DLD1 (cell line): ENCODE measurements around the gene SLC6A20.

Source experiments
- in situ Hi-C: cut with HindIII; loops from 2 replicates; pipeline ENCODE4 v1.10.0; 2017; ENCODE audit warnings: low sequenced_read_pairs

SLC6A20 gene

DNA sequence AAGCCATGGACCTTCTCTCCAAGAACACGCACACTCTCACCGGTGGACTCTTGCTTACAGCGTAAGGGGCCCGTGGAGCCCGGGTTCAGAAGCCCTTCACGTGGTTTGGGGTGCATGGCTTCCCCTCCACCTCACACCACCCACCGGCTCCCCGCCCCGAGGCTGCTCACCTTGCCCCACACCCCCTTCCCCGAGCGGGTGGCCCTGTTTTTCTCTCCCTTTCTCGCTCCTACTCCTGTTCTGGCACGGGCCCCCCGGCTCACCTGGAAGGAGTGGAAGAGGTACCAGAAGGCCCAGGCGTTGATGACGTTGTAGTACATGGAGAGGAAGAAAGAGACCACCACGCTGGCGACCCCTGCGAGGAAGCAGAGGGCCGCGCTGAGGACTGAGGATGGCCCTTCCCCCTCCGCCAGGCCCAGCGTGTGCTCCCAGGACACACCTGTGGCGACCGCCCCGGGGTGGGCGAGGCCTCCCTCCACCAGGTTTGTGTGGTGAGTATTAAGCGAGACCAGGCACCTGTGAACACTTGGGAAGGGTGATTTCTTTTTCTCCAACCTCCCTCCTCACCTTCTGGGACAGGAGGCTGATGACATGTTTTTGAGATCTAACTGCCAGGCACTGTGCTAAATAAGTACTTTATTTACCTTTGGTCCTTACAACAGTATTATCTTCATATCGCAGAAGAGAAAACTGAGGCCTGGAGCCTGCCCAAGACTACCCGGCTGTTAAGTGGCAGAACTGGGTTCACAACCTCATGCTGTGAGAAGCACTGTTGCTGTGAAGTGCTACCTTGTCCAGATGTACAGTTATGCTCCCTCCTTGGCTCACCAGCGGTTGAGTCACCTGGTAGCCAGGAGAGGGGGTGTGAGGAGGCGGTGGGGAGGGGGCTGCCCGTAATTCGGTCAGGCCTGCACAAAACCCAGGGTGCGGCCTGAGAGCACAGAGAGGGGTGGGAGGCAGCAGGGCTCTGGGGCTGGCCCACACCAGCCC lies 16.3 kb downstream of the SLC6A20 start:
- in situ Hi-C loops: loop anchor here (10.0 kb wide), 1 partner anchor 45 kb away; no protein-coding TSS in a partner anchor

DNA sequence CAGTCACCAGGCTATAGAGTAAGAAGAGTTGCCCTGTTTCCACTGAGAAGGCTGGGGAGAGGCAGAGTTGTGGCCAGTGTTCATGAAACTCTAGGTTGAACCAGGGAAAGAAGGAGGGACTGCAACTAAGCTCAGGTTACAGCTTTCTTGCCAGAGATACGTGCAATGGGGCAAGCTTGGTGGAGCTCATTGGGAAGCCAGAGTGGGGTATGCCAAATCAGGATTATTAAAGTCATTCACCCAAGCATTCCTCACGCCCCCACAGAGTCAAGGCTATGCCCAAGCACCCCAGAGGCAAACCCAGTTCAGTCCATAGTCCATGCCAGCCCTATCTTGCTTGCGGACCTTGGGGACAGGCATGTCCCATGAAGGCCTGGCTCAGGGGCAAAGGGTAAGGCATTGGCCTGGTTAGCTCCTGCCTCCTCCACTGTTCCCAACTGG lies 17.6 kb downstream of the SLC6A20 start:
- in situ Hi-C loops: loop anchor here (10.0 kb wide), 1 partner anchor 46 kb away; no protein-coding TSS in a partner anchor

DNA sequence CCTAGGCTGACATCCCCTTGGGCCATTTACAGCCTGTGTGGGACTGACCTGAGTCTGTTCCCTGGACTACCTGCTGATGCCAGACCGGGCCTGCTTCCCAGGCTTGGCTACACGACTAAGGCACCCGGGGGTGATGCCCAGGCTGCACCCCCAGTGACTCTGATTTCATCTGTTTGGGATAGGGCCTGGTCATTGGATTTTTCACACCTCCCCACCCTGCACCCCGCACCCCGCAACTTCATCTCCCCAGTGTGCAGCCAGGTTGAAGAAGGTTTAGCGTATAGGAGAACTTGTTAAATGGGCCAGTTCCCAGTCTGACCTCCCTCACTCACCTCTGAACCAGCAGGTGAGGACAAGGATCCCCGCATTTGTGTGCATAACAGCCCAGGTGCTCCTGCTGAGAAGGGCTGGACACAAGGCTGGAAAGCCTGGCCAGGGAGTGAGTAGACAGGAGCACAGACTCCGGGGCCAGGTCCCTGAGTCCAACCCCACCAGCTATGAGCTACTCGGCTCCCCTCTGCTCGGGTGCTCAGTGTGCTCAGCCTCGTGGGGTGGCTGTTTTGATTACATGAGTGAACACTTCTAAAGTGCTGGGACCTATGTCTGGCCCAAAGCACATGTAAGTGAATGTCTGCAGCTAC lies 18.5 kb downstream of the SLC6A20 start:
- in situ Hi-C loops: loop anchor here (10.0 kb wide), 1 partner anchor 47 kb away; no protein-coding TSS in a partner anchor

DNA sequence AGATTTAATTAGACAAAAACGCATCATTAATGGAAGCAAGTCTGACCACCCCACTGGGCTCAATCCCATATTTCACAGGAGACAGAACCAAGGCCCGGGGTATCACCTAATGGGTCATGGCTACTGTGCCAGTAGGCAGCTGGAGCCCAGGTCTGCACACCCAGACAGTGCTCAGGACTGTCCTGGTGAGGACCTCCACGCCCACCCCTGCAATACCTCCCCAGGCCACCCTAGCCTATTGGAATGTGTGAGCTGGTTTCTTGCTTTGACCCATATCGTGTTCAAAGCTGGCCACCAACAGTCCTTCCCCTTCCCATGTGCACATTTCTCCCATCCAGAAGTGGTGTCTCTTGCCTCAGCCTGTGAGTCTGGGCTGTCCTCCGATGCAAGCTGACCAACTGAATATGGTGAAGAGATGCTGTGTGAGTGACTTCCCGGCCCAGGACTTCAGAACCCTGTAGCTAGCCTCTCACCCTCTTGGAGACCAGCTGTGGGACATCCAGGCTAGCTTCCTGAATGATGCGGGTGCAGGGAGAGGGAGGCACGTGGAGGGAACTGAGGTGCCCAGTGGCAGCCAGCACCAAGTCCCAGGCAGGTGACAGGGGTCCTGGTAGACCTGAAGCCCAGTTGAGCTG lies 19.1 kb downstream of the SLC6A20 start:
- in situ Hi-C loops: loop anchor here (10.0 kb wide), 1 partner anchor 48 kb away; no protein-coding TSS in a partner anchor

DNA sequence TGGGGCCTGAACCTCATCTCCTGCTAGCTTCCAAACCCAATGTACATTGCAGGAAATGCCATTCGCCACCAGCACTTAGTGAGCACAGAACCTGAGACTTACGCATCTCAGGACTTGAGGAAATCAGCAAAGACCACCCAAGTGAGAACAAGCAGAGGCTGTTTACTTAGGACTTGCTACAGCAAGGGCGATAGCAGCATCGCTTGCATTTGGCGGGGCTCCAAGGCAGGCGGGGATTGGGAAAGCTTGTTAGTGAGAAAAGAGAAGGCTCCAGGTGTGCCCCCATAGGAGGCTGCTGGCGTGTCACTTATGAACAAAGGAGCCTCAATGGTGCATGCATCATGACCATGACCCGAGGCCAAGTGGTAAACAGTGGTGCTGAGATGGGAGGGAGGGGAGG lies 19.7 kb downstream of the SLC6A20 start:
- in situ Hi-C loops: loop anchor here (10.0 kb wide), 1 partner anchor 48 kb away; no protein-coding TSS in a partner anchor

DNA sequence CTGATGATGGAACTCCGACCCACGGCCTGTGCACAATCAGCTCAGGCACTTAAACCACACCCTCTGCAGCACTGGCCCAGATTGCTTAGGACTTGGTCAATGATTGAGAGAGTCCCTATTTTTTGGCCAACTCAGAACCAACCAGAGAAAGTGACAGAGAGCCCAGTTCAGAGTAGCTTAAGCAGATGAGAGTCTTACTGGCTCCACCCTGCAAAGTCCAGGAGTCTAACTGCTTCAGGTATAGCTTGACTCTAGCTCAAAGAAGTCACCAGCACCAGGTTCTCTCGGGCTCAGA lies 20.1 kb downstream of the SLC6A20 start:
- in situ Hi-C loops: loop anchor here (10.0 kb wide), 1 partner anchor 49 kb away; no protein-coding TSS in a partner anchor

DNA sequence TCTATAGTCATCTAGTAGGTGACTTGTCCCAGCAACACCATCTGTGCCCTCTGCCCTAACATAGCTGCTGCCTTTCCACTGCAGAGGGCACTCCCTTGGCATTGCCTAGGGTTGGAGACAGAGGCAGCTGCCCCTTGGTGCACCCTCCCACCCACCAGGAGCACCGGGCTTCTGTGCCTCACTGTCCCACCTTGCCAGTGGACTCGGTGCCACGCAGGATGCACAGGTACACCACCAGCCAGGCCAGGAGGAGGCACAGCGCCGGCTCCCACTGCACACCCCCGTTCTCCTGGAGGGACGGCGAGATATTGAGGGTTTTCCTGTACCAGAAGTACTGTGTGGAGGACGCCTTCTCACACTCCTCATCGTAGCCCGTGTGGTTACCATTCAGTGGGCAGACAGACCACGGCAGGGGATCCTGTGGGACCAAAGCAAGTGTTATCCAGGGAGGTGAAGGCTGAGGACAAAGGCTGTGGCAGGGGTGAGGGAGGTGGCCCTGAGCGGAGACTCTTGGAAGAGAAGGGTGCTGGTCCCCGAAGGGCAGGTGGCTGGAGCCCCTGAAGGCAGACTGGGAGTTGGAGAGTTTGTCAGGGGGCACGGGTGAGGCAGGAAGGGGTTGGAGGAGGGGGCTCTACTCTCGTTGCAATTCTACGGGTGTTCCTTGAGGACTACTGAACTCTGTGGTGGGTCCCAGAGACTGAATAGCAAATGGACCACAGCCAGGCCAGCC lies 20.6 kb downstream of the SLC6A20 start:
- in situ Hi-C loops: loop anchor here (10.0 kb wide), 1 partner anchor 49 kb away; no protein-coding TSS in a partner anchor

DNA sequence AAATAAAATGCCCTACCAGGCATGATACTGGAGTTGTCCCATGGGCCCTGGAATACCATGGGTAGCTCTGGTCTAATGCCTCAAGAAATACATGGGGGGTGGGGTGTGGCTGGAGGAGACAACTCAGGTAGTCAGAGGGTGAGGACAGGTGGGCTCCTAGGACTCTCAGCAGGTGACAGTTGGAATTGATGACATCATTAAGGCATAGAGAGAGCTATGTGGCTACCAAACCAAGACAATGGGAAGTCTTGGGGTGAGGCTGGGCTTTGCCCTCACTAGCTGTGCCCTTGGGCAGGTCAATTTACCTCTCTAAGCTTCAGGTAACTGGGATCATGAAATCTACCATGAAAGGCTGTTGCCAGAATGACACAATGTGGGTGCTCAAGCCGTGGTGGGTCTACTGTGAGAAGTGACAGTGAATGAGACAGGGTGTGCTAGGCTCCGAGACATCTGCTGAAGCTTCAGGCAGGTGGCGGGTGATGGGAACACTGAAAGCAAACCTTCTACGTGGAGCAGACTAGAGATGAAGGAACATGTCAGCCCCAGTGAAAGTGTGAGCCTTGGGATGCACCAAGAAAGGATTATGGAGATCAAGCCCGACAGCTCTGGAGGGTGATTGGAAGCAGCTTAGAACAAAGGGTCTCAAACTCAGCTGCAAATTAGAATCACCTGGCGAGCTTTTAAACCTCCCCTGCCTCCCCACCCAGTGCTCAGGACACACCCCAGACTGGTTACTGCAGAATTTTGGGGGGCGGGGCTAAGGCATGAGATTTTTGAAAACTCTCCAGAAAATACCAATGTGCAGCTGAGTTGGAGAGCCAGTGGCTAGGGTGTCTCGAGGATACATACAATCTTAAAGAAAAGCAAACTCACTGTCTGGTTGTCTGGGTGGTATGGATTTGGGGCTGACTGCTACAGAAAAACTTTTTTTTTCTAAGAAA lies 21.5 kb downstream of the SLC6A20 start:
- in situ Hi-C loops: loop anchor here (10.0 kb wide), 1 partner anchor 50 kb away; no protein-coding TSS in a partner anchor

DNA sequence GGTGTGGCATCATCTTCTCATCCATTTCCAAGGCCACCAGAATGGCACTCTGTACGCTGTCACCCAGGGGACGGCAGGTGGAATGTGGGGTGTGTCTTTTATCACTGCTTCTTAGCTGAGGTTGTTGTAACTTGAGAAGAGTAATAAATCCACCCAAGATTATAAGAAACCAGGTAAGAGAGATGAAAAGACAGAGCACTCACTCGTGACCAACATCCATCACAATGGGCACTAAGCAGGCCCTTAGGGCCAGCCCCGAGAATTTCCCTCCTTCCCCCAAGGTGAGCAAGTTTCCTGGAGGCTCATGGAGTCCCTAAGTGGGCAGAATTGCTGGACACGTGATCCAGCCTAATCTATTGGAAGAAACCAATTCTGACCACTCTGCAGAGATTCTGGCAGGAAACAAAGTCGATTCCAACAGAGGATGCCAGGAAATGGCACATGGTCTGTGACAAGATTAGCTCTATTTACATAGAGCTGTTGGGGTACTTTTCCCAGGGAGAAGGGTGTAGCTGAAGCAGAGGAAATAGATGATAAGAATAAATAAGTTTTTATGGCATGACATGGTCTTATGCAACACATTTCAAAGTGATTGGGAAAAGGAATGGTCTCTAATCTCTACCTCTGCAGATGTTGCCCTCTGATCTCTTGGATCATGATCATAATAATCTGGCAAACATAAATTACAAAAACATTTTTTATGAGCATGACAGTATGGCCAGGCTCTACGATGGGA lies 22.5 kb downstream of the SLC6A20 start:
- in situ Hi-C loops: loop anchor here (10.0 kb wide), 1 partner anchor 51 kb away; no protein-coding TSS in a partner anchor

DNA sequence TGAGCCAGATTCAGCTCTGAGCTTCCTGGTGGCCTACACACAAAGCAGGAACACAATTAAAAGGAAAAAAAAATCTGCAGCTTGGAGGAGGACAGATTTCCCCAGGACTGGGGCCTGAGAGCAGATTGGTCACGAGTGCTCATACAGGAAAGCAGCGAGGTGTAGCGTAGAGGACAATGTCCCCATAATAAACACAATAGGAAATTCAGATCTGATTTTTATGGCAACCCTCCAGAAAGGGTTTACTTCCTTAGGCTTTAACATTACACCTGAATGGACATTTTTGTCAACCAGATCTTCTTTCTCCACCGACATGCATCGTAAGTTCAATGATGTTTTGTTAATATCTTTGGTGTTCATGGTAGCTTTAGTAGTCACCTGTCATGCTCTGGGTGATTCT lies 23.3 kb downstream of the SLC6A20 start:
- in situ Hi-C loops: loop anchor here (10.0 kb wide), 1 partner anchor 52 kb away; no protein-coding TSS in a partner anchor

DNA sequence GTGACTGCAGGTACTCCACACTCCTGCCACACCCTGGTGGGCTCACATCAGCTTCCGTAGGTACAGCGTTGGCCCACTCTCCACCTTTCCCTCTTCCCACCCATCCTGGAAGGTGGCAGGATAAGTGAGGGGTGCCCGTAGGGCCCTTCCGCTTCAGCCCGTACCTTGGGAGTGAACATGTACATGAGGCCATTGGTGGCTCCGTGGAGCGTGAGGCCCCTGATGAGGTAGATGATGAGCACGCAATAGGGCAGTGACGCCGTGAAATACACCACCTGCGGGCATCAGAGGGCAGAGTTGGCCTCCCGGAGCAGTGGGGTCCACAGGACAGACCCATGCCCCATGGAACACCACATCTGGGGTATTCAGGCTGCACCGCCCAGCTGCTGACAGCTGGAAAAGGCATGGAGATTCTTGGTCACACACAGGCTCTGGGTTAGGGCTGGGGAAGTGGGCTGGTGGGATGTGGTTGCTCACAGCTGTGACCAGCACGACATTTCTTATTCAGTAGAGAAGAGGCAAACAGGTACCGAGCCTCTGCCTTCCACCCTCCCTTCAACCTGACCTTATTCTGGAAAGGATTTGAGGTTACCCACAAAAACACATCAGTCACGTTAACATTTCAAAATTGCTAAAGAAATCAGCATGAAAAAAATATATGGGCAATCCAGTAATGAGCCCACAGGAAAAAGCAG lies 23.8 kb downstream of the SLC6A20 start:
- in situ Hi-C loops: loop anchor here (10.0 kb wide), 1 partner anchor 52 kb away; no protein-coding TSS in a partner anchor

DNA sequence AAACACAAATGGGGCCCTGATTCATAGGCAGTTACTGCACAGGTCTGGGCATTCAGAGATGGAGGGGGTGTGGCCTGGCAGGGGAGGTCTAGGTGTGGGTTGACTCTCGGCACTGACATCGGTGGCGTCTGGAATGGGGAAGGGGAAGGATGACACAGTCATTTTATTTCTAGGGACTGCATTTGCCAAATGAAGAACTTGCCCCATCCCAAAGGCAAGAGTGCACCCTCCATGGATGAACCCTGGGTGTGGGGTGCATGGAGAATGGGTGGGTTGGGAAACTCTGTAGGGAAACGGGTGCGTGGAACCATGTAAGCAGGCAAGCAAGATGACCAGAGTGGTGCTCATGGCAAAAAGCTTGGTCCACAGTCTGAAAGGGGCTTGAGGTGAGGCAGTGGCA lies 24.5 kb downstream of the SLC6A20 start:
- in situ Hi-C loops: loop anchor here (10.0 kb wide), 1 partner anchor 53 kb away; no protein-coding TSS in a partner anchor

DNA sequence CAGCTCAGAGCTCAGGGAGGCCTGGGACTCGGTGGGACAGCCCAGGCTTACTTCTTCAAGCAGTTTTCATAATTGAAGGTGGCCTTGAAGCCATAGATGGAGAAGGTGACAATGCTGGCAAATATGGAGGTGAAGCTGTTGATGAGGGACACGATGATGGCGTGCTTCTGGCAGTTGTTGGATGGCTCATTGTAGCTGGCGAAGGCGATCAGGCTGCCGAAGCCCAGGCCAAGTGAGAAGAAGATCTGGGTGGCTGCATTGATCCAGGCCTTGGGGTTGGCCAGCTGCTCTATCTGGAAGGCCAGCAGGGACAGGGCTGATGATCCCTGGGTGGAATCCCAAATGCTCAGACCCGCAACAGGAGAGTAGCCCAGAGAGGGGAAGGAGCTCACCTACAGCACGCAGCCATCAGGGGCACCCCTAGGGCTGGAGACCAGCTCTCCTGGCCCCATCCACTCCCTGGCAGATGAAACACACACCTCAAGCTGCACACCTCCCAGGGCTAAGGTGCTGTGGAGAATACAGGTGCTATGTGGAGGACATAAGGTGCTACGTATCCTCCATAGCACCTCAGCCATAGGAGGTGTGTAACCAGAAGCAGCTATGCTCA lies 25.1 kb downstream of the SLC6A20 start:
- in situ Hi-C loops: loop anchor here (10.0 kb wide), 1 partner anchor 54 kb away; no protein-coding TSS in a partner anchor

DNA sequence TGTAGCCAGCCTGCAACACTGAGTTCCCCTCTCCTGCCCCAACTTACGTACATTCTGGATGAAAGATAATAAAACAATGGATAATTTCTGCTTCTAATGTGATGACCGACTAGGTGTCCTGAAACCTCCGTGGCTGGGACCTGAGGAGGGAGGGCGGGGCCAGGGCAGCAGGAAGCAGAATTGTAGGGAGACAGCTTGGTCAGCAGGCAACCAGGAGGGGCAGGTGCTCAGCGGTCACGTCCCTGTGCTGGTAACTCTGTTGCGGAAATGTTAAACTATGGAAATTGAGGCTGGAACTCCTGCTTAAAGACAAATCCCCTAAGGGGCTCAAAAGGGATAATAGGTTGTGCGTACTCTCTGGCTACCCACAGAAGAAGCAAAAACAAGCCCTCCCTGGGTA lies 30.4 kb downstream of the SLC6A20 start:
- in situ Hi-C loops: no loop called here

DNA sequence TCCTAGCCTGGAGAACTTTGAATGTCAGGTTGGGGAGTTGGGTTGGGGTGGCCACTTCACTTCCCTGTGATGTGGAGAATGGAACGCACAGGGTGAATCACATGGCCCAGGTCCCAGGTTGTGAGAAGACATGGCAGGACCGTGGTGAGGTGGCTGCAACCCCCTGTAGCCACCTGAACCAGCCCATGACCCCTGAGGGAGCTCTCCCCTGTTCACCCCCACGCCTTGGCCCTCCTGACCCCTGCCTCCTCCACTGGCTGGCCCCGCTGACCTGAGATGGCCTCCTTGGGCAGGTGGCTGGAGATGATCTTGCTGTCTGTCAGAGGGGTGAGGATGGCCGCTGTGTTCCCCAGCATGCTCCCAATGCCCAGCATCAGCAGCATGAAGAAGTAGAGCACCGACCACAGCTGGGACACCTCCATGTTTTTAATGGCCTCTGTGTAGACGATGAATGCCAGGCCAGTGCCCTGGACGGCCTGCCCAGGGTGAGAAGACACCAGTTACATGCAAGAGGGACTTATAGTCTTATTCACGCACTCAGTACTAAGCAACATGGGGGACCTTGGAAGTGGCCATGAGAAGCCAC lies 31.0 kb downstream of the SLC6A20 start:
- in situ Hi-C loops: no loop called here

DNA sequence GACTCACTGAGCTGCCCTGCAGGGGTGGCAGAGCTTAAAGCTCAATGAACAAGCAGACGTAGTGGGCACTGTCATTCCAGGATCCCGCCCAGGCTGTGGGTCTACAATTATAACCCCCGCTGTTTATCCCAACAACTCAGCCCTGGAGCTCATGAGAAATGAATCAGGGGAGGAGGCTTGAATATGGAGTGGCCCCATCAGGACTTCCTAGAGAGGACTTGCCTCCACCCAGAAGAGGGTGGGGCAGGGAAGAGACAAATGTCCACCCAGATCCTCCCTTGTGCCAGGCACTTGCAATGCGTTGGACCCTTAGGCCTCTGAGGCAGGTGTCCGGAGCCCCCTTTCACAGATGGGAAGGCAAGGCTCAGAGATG lies 33.0 kb downstream of the SLC6A20 start:
- in situ Hi-C loops: no loop called here
